Stimulated activated CD4-positive, alpha-beta T cell treated with anti-CD3 and anti-CD28 coated beads, Interleukin-12 subunit alpha, Interleukin-12 subunit beta, amount 100 ng/mL, for 48 hours (primary cell): ENCODE measurements around the gene SNED1.

ENCODE experiments used
- DNase-seq, 3 donors: peaks; one replicate each; pipeline ENCODE4 v3.0.0-alpha.2; 2020; ENCODE audit warnings: low read depth in 2 of 3, low spot score in 1 of 3

The SNED1 gene

GRCh38 chr2:241020629-241021190, 22.3 kb downstream of the SNED1 start:
- DNase-seq: no peak

- DNase-seq: no peak
Observed at GRCh38 chr2:241025639-241026038, 27.2 kb downstream of the SNED1 start.

- no peak for DNase-seq
Observed at GRCh38 chr2:241029599-241030332, 31.3 kb downstream of the SNED1 start.

GRCh38 chr2:241030333-241030680, 31.9 kb downstream of the SNED1 start:
- DNase-seq: no peak

GRCh38 chr2:241030883-241031282, 32.5 kb downstream of the SNED1 start:
- no peak for DNase-seq

GRCh38 chr2:241031436-241032165, 33.2 kb downstream of the SNED1 start:
- DNase-seq: no peak

GRCh38 chr2:241033336-241033987, 35.0 kb downstream of the SNED1 start:
- no peak for DNase-seq

GRCh38 chr2:241033994-241034393, 35.6 kb downstream of the SNED1 start:
- no peak for DNase-seq

GRCh38 chr2:241034490-241035141, 36.2 kb downstream of the SNED1 start:
- DNase-seq: no peak

GRCh38 chr2:241035142-241035817, 36.9 kb downstream of the SNED1 start:
- no peak for DNase-seq

GRCh38 chr2:241035818-241036396, 37.5 kb downstream of the SNED1 start:
- DNase-seq: no peak

GRCh38 chr2:241036397-241036963, 38.1 kb downstream of the SNED1 start:
- DNase-seq: peak in 2 of 3 donors; percentile 21 to 26

- DNase-seq: no peak
Observed at GRCh38 chr2:241036964-241037421, 38.6 kb downstream of the SNED1 start.

GRCh38 chr2:241037498-241037897, 39.1 kb downstream of the SNED1 start:
- DNase-seq: no peak

- DNase-seq: no peak
Observed at GRCh38 chr2:241038374-241039180, 40.2 kb downstream of the SNED1 start.

- no peak for DNase-seq
Observed at GRCh38 chr2:241039416-241039815, 41.0 kb downstream of the SNED1 start.

GRCh38 chr2:241040081-241040803, 41.8 kb downstream of the SNED1 start:
- DNase-seq: no peak

GRCh38 chr2:241041589-241042158, 43.3 kb downstream of the SNED1 start:
- no peak for DNase-seq
